ENCODE measurements around the gene NTN1. TPM values are rescaled to one million over a fixed set of nuclear protein-coding genes. Genes with fewer than 3 reads are reported as not detected.

The NTN1 gene
- total and polyA plus RNA-seq, 2 donors = 2.0 to 2.4 TPM

- H3K4me1 ChIP-seq (ENCODE audit: control insufficient read depth in 2 of 2, insufficient read depth in 2 of 2, low read length in 2 of 2) = peaks cover 0 to under 1% of the 10 kb centered on the region in 2 donors
- no peaks in the 10 kb centered on the region for H3K9me3 ChIP-seq (ENCODE audit: control insufficient read depth in 2 of 2, insufficient read depth in 1 of 2, low read length in 1 of 2)
- H3K4me3 ChIP-seq (ENCODE audit: low read length in 2 of 2) = no peak overlapping the region
- no peaks in the 10 kb centered on the region for H3K36me3 ChIP-seq (ENCODE audit: control insufficient read depth in 2 of 2, insufficient read depth in 2 of 2, low read length in 1 of 2)
- H3K27ac ChIP-seq (ENCODE audit: low read depth in 1 of 2, low read length in 1 of 2) = no peak overlapping the region
- no peaks in the 10 kb centered on the region for H3K27me3 ChIP-seq (ENCODE audit: control insufficient read depth in 2 of 2, insufficient read depth in 1 of 2, low read length in 1 of 2)
- DNase-seq (ENCODE audit: low read depth in 6 of 9, low spot score in 9 of 9) = no peak
- WGBS = 93% methylated on average over 4 of the region's 4 CpGs
Observed at GRCh38 chr17:9284884-9285283, 263.6 kb downstream of the NTN1 start.

- Histone ChIP-seq H3K27ac (ENCODE audit: low read depth in 1 of 2, low read length in 1 of 2) (no peak overlapping the region), H3K4me1 (ENCODE audit: control insufficient read depth in 2 of 2, insufficient read depth in 2 of 2, low read length in 2 of 2) (peaks cover 2 to 10% of the 10 kb centered on the region in 2 donors), H3K27me3 (ENCODE audit: control insufficient read depth in 2 of 2, insufficient read depth in 1 of 2, low read length in 1 of 2) (no peaks in the 10 kb centered on the region), H3K36me3 (ENCODE audit: control insufficient read depth in 2 of 2, insufficient read depth in 2 of 2, low read length in 1 of 2) (no peaks in the 10 kb centered on the region), H3K4me3 (ENCODE audit: low read length in 2 of 2) (no peak overlapping the region), H3K9me3 (ENCODE audit: control insufficient read depth in 2 of 2, insufficient read depth in 1 of 2, low read length in 1 of 2) (no peaks in the 10 kb centered on the region)
- WGBS = 93% methylated on average over 14 of the region's 14 CpGs
- no peak for DNase-seq (ENCODE audit: low read depth in 6 of 9, low spot score in 9 of 9)
Observed at GRCh38 chr17:9285602-9286427, 264.5 kb downstream of the NTN1 start.

DNA sequence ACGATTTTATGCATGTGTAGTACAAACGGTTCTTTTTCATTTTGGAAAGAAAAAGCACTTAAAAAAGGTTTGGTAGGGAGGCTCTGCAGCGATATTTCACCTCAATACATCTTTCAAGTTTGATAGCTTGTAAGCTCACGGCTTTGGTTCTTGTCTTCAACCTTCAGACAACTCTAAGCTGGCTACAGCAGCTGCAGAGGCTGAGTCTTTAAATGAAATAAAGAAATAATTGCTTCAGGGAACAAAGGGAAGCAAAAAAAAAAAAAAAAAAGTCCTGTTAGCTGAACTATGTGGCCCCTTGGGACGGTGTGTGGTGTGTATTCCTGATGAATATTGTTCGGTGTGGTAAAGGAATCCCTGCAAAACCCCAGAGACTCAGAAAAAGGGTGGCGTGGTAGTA lies 265.1 kb downstream of the NTN1 start:
- peaks cover 2 to 10% of the 10 kb centered on the region in 2 donors for H3K4me1 ChIP-seq (ENCODE audit: control insufficient read depth in 2 of 2, insufficient read depth in 2 of 2, low read length in 2 of 2)
- H3K9me3 ChIP-seq (ENCODE audit: control insufficient read depth in 2 of 2, insufficient read depth in 1 of 2, low read length in 1 of 2) = no peaks in the 10 kb centered on the region
- WGBS = 90% methylated on average over 7 of the region's 7 CpGs
- H3K4me3 ChIP-seq (ENCODE audit: low read length in 2 of 2) = no peak overlapping the region
- no peaks in the 10 kb centered on the region for H3K36me3 ChIP-seq (ENCODE audit: control insufficient read depth in 2 of 2, insufficient read depth in 2 of 2, low read length in 1 of 2)
- H3K27me3 ChIP-seq (ENCODE audit: control insufficient read depth in 2 of 2, insufficient read depth in 1 of 2, low read length in 1 of 2) = no peaks in the 10 kb centered on the region
- no peak overlapping the region for H3K27ac ChIP-seq (ENCODE audit: low read depth in 1 of 2, low read length in 1 of 2)
- DNase-seq (ENCODE audit: low read depth in 6 of 9, low spot score in 9 of 9) = no peak

DNA sequence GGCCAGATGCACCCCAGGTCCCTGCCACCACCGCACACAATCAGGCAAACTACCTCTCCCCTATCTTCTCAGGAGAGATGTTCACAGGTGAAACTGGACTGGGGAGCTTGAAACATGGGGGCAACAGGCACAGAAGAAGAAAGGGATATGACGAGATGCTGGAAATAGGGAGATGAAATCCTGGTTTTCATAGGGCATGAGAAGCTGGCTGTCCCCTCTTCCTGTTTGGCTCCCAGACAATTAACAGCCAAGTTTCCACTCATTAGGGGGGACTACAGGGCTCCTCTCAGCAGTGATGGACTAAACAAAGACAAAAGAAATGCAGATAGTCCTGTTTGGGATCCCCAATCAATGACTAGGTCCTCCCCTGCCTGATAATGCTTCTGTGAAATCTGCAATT lies 266.0 kb downstream of the NTN1 start:
- H3K27ac ChIP-seq (ENCODE audit: low read depth in 1 of 2, low read length in 1 of 2) = no peak overlapping the region
- peaks cover 2 to 16% of the 10 kb centered on the region in 2 donors for H3K4me1 ChIP-seq (ENCODE audit: control insufficient read depth in 2 of 2, insufficient read depth in 2 of 2, low read length in 2 of 2)
- no peak for DNase-seq (ENCODE audit: low read depth in 6 of 9, low spot score in 9 of 9)
- H3K4me3 ChIP-seq (ENCODE audit: low read length in 2 of 2) = no peak overlapping the region
- no peaks in the 10 kb centered on the region for H3K9me3 ChIP-seq (ENCODE audit: control insufficient read depth in 2 of 2, insufficient read depth in 1 of 2, low read length in 1 of 2)
- 98% methylated on average over 2 of the region's 2 CpGs for WGBS
- H3K36me3 ChIP-seq (ENCODE audit: control insufficient read depth in 2 of 2, insufficient read depth in 2 of 2, low read length in 1 of 2) = no peaks in the 10 kb centered on the region
- no peaks in the 10 kb centered on the region for H3K27me3 ChIP-seq (ENCODE audit: control insufficient read depth in 2 of 2, insufficient read depth in 1 of 2, low read length in 1 of 2)

DNA sequence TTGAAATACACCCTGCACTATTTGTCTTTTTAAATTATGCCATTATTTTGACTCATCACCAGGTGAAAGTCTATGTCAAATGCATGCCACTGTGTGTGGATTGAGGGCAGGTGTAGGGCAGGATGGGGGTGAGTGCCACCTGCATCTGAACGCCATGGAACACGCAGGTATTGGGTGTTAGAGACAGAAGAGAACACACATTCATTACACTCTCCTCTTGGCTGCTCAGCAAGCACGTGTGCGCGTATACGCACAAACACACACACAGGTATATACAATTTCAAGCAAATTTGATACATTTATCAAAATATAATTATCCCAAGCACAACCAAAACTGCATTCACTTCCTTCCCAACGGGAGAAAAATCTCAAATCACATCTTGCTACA lies 268.9 kb downstream of the NTN1 start:
- H3K9me3 ChIP-seq (ENCODE audit: control insufficient read depth in 2 of 2, insufficient read depth in 1 of 2, low read length in 1 of 2) = no peaks in the 10 kb centered on the region
- peaks cover 2 to 21% of the 10 kb centered on the region in 2 donors for H3K4me1 ChIP-seq (ENCODE audit: control insufficient read depth in 2 of 2, insufficient read depth in 2 of 2, low read length in 2 of 2)
- H3K27ac ChIP-seq (ENCODE audit: low read depth in 1 of 2, low read length in 1 of 2) = peak overlapping the region in 1 of 2 donors; percentile 63
- 76% methylated on average over 7 of the region's 7 CpGs for WGBS
- no peak for DNase-seq (ENCODE audit: low read depth in 6 of 9, low spot score in 9 of 9)
- H3K27me3 ChIP-seq (ENCODE audit: control insufficient read depth in 2 of 2, insufficient read depth in 1 of 2, low read length in 1 of 2) = no peaks in the 10 kb centered on the region
- H3K4me3 ChIP-seq (ENCODE audit: low read length in 2 of 2) = no peak overlapping the region
- H3K36me3 ChIP-seq (ENCODE audit: control insufficient read depth in 2 of 2, insufficient read depth in 2 of 2, low read length in 1 of 2) = no peaks in the 10 kb centered on the region

GRCh38 chr17:9291912-9292560 lies 270.7 kb downstream of the NTN1 start:
- peak in 8 of 9 donors; percentile 37 to 87 (median 61) for DNase-seq (ENCODE audit: low read depth in 6 of 9, low spot score in 9 of 9)
- H3K4me3 ChIP-seq (ENCODE audit: low read length in 2 of 2) = no peak overlapping the region
- H3K4me1 ChIP-seq (ENCODE audit: control insufficient read depth in 2 of 2, insufficient read depth in 2 of 2, low read length in 2 of 2) = peaks cover 2 to 21% of the 10 kb centered on the region in 2 donors
- no peak overlapping the region for H3K27ac ChIP-seq (ENCODE audit: low read depth in 1 of 2, low read length in 1 of 2)
- H3K9me3 ChIP-seq (ENCODE audit: control insufficient read depth in 2 of 2, insufficient read depth in 1 of 2, low read length in 1 of 2) = no peaks in the 10 kb centered on the region
- no peaks in the 10 kb centered on the region for H3K27me3 ChIP-seq (ENCODE audit: control insufficient read depth in 2 of 2, insufficient read depth in 1 of 2, low read length in 1 of 2)
- WGBS = 35% methylated on average over 8 of the region's 8 CpGs
- no peaks in the 10 kb centered on the region for H3K36me3 ChIP-seq (ENCODE audit: control insufficient read depth in 2 of 2, insufficient read depth in 2 of 2, low read length in 1 of 2)

- no peak overlapping the region for H3K4me3 ChIP-seq (ENCODE audit: low read length in 2 of 2)
- no peaks in the 10 kb centered on the region for H3K36me3 ChIP-seq (ENCODE audit: control insufficient read depth in 2 of 2, insufficient read depth in 2 of 2, low read length in 1 of 2)
- 90% methylated on average over 2 of the region's 2 CpGs for WGBS
- no peaks in the 10 kb centered on the region for H3K27me3 ChIP-seq (ENCODE audit: control insufficient read depth in 2 of 2, insufficient read depth in 1 of 2, low read length in 1 of 2)
- peaks cover 2 to 21% of the 10 kb centered on the region in 2 donors for H3K4me1 ChIP-seq (ENCODE audit: control insufficient read depth in 2 of 2, insufficient read depth in 2 of 2, low read length in 2 of 2)
- H3K9me3 ChIP-seq (ENCODE audit: control insufficient read depth in 2 of 2, insufficient read depth in 1 of 2, low read length in 1 of 2) = no peaks in the 10 kb centered on the region
- H3K27ac ChIP-seq (ENCODE audit: low read depth in 1 of 2, low read length in 1 of 2) = peak overlapping the region in 1 of 2 donors; percentile 15
- no peak for DNase-seq (ENCODE audit: low read depth in 6 of 9, low spot score in 9 of 9)
Observed at GRCh38 chr17:9292561-9292941, 271.2 kb downstream of the NTN1 start.

Other genes with a start within 250 kb of the NTN1 start
- 0.61 TPM for gene MFSD6L, start 222.1 kb upstream of the NTN1 start, total RNA-seq
- 0.68 TPM for gene MFSD6L, start 222.1 kb upstream of the NTN1 start, polyA plus RNA-seq
- 1.9 TPM for gene PIK3R6, start 153.8 kb upstream of the NTN1 start, total RNA-seq
- gene PIK3R6, start 153.8 kb upstream of the NTN1 start, polyA plus RNA-seq = 2.1 TPM
- gene PIK3R5, start 55.8 kb upstream of the NTN1 start, total RNA-seq = 15.2 TPM
- gene PIK3R5, start 55.8 kb upstream of the NTN1 start, polyA plus RNA-seq = 20.4 TPM

Data from thymus (tissue), 11 donors.